HG03196 (cell line): Measurements from ENCODE around the gene LCORL.
A peak's percentile ranks its signal among the peaks of the same experiment; 100 is the strongest.
"Not testable (repeated sequence)": the region's sequence is repeated elsewhere in the genome, so short reads cannot be mapped to it uniquely, and the experiment has no call there.

Experiments used
- ATAC-seq: cut with Tn5 transposase; IDR thresholded peaks from one replicate; pipeline ENCODE4 v1.9.1; 2021; ENCODE audit not compliant: unreplicated experiment

Gene LCORL

GRCh38 chr4:18021720-18022571 lies at the start of gene LCORL:
Gene LCORL (minus strand): TSS chr4:18021755. CDS start chr4:18021751, 4 bp downstream.
- peak; percentile 79 for ATAC-seq

GRCh38 chr4:18069810-18070209 lies 48.3 kb upstream of the LCORL start:
- no peak for ATAC-seq

GRCh38 chr4:18067031-18067430 lies 45.5 kb upstream of the LCORL start:
- ATAC-seq, result no peak

GRCh38 chr4:18063079-18063478 lies 41.5 kb upstream of the LCORL start:
- ATAC-seq, result no peak

- peak; percentile 55 for ATAC-seq
These were observed 36.4 kb upstream of the LCORL start for GRCh38 chr4:18057821-18058533.

- no peak for ATAC-seq
These were observed 34.5 kb upstream of the LCORL start for GRCh38 chr4:18056030-18056429.

GRCh38 chr4:18052158-18052557 lies 30.6 kb upstream of the LCORL start:
- ATAC-seq, result no peak

GRCh38 chr4:18051281-18051680 lies 29.7 kb upstream of the LCORL start:
- no peak for ATAC-seq

GRCh38 chr4:18050448-18050847 lies 28.9 kb upstream of the LCORL start:
- no peak for ATAC-seq

GRCh38 chr4:18049446-18049845 lies 27.9 kb upstream of the LCORL start:
- ATAC-seq, result no peak

- no peak for ATAC-seq
These were observed 21.2 kb upstream of the LCORL start for GRCh38 chr4:18042754-18043153.

GRCh38 chr4:18042012-18042411 lies 20.5 kb upstream of the LCORL start:
- no peak for ATAC-seq

- ATAC-seq, result no peak
These were observed 19.6 kb upstream of the LCORL start for GRCh38 chr4:18041114-18041513.

GRCh38 chr4:18039113-18039512 lies 17.6 kb upstream of the LCORL start:
- no peak for ATAC-seq

- not testable (repeated sequence) for ATAC-seq
These were observed 14.8 kb upstream of the LCORL start for GRCh38 chr4:18036369-18036768.

- no peak for ATAC-seq
These were observed 12.5 kb upstream of the LCORL start for GRCh38 chr4:18034099-18034498.

- no peak for ATAC-seq
These were observed 11.8 kb upstream of the LCORL start for GRCh38 chr4:18033111-18034085.

- no peak for ATAC-seq
These were observed 3.7 kb upstream of the LCORL start for GRCh38 chr4:18025288-18025687.

GRCh38 chr4:18022572-18023050 lies 1.1 kb upstream of the LCORL start:
- no peak for ATAC-seq

- peak; percentile 4 for ATAC-seq
These were observed 160 bp downstream of the LCORL start for GRCh38 chr4:18021470-18021719.
